Right lobe of liver (tissue), 4 donors: ENCODE data around the gene ZNF740.

Experiments used
- POLR2A ChIP-seq: fragments of 450-650 bp; IDR thresholded peaks from one replicate; pipeline ENCODE4 v1.6.1; 2017; ENCODE audit warnings: antibody characterized with exemption, mild to moderate bottlenecking
- TF ChIP-seq, protein P1 (sequence below), 4 donors: fragments of 200-600 bp in 3 of 4; fragments of 450-650 bp in 1 of 4; IDR thresholded peaks; one replicate each; pipeline versions ENCODE4 v1.5.1 to v1.8.0; 2016 to 2022; ENCODE audit warnings: antibody characterized with exemption in 4 of 4, mild to moderate bottlenecking in 2 of 4
- donor health status: DM: no; HTN: no; CAD: no.
- donor health status: DM: no; HTN: no; CAD: no.
- donor health status: DM: no; HTN: yes; CAD: no.

DNA sequence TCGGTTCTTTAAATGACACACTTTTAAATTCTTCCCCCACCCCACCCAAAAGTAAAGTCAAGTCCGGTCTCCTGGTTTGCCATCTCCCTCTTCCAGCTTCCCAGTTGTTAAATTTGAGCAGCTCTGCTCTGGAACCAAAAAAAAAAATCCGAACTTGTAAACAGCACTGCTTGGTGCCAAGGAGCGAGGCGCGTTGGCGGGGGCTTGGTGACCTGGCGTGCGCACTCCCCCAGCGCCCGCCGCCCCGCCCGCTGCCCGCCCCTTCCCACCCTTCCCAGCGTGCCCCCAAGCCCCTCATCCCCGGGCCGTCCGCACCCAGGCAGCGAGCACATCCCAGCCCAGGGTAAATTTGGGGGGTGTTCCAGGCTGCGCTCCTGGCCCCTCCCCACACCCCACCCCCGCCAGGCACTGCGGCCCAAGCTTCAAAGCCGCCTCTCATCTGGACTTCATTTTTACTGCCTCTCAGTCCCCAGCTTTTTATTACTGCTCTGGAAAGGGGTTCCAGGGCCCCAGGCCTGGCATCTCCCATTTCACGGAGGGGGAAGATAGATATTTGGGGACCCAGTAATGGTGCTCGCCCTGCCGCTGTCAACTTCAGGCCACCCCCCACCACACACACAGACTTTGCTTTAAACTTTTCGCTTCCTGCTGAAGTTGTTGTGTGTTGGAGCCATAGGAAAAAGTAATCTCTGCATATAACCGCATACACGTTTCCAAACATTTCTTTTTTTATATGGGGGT, 38.2 kb downstream of the ZNF740 start:
- TF ChIP-seq, protein P1, sequence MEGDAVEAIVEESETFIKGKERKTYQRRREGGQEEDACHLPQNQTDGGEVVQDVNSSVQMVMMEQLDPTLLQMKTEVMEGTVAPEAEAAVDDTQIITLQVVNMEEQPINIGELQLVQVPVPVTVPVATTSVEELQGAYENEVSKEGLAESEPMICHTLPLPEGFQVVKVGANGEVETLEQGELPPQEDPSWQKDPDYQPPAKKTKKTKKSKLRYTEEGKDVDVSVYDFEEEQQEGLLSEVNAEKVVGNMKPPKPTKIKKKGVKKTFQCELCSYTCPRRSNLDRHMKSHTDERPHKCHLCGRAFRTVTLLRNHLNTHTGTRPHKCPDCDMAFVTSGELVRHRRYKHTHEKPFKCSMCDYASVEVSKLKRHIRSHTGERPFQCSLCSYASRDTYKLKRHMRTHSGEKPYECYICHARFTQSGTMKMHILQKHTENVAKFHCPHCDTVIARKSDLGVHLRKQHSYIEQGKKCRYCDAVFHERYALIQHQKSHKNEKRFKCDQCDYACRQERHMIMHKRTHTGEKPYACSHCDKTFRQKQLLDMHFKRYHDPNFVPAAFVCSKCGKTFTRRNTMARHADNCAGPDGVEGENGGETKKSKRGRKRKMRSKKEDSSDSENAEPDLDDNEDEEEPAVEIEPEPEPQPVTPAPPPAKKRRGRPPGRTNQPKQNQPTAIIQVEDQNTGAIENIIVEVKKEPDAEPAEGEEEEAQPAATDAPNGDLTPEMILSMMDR (IDR thresholded peaks at IDR 0.05): no peak
- TF ChIP-seq POLR2A: no peak
